ENCODE measurements around the gene LRP2. TPM values are rescaled to one million over a fixed set of nuclear protein-coding genes. Genes with fewer than 3 reads are reported as not detected.

Gene LRP2
- total and polyA plus RNA-seq, 2 of the 8 experiments (the other 6 are each of a cell fraction or from before 2014, with no cell fraction given): 2.0 to 2.9 TPM

DNA sequence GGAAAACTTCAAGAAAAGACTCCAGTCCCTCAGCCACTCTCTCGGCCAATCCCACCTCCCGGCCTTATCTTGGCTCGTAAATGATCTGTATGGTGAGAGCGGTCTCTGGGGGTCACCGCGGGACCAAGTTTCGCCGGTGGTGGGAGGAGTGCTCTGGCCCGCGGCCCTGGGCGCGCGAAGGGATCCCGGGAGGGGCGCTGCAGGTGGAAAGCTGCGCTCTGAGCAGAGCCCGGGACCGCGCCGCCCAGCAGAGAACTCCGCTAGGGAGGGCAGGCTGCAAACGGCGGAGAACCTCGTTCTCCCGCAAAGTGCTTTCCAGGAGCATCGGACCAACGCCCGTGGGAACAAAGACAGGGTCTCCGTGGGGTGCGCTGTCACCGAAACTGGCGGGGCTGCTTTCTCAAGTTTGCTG lies 622 bp downstream of the LRP2 start:
- H3K23me2 ChIP-seq (ENCODE audit: low read depth, low read length): peaks cover 35% of the 10 kb centered on the region
- no peaks in the 10 kb centered on the region for H3K9me3 ChIP-seq (ENCODE audit: insufficient read depth in 2 of 2, low read depth in 1 of 2, low read length in 1 of 2)
- no peak overlapping the region for H2BK5ac ChIP-seq (ENCODE audit: low read depth, low read length)
- 2% methylated on average over 25 of the region's 32 CpGs; no CpG with 5 or more reads in 1 of the 2 experiments for WGBS, 2 experiments (ENCODE audit: extremely low coverage in 1 of 2, insufficient coverage in 1 of 2, insufficient read length in 1 of 2, insufficient replicate concordance in 2 of 2, low coverage in 1 of 2, low lambda C conversion rate in 2 of 2, missing lambda C conversion rate in 1 of 2)
- no peak overlapping the region for H4K91ac ChIP-seq (replicated peaks; ENCODE audit: insufficient read length, low read length)
- POLR2A ChIA-PET (ENCODE audit: partially characterized antibody): interaction anchor here (1.3 kb wide), 1 partner anchor 17 kb away, joined by 3 read pairs; no protein-coding TSS in a partner anchor
- no peaks in the 10 kb centered on the region for H3K36me3 ChIP-seq (ENCODE audit: control insufficient read depth in 2 of 4, insufficient read depth in 4 of 4, low read length in 3 of 4)
- peak overlapping the region in 3 of 4 experiments; percentile 10 to 36 (median 13); a peak in 2 of 7 replicates for H3K9ac ChIP-seq (replicated peaks in 1 of 4; ENCODE audit: extremely low read depth in 1 of 4, low read depth in 3 of 4, low read length in 3 of 4)
- H4K8ac ChIP-seq (ENCODE audit: extremely low read depth, insufficient read depth, low read length): peak overlapping the region; percentile 72; the same call in 1 of the 2 replicates
- H3K27me3 ChIP-seq (replicated peaks in 1 of 4; ENCODE audit: control insufficient read depth in 3 of 4, extremely low read depth in 1 of 4, insufficient read depth in 3 of 4, low read length in 3 of 4): peaks cover 18 to 42% (median 37%) of the 10 kb centered on the region in 4 experiments
- no peak overlapping the region for H2BK120ac ChIP-seq (replicated peaks; ENCODE audit: low read depth, low read length)
- CTCF ChIA-PET (ENCODE audit: partially characterized antibody): interaction anchor here (1.1 to 1.6 kb wide), 3 partner anchors 18 to 251 kb away, joined by 3 to 4 read pairs (median 4); no protein-coding TSS in a partner anchor
- H2AFZ ChIP-seq (ENCODE audit: low read length): 0 out of 2 replicates have a peak overlapping the region, but pooled peaks have one; percentile 77
- H3K79me1 ChIP-seq (ENCODE audit: low read depth, low read length): no peaks in the 10 kb centered on the region
- peaks cover 0 to 22% (median 13%) of the 10 kb centered on the region in 4 experiments; a peak in 6 of 7 replicates for H3K4me1 ChIP-seq (replicated peaks in 1 of 4; ENCODE audit: control insufficient read depth in 3 of 4, insufficient read depth in 4 of 4, low read length in 3 of 4)
- H3K4me2 ChIP-seq (ENCODE audit: insufficient read depth in 1 of 2, low read depth in 2 of 2, low read length in 2 of 2): peak overlapping the region; percentile 98
- H4K5ac ChIP-seq (ENCODE audit: insufficient read length, low read depth, low read length): no peak overlapping the region
- DNase-seq (ENCODE audit: low read depth in 1 of 2, low spot score in 2 of 2): peak in 1 of 2 experiments; percentile 73
- FAIRE-seq: no peak
- no peaks in the 10 kb centered on the region for H3K79me2 ChIP-seq (ENCODE audit: control insufficient read depth in 1 of 2, insufficient read depth in 2 of 2, low read length in 2 of 2)
- H3K27ac ChIP-seq (ENCODE audit: low read depth, low read length): no peak overlapping the region
- peaks cover 0 to 4% of the 10 kb centered on the region in 2 experiments for H4K20me1 ChIP-seq (replicated peaks in 1 of 2; ENCODE audit: control insufficient read depth in 1 of 2, insufficient read depth in 2 of 2, low read length in 2 of 2)
- peak overlapping the region; percentile 43; the same call in 1 of the 2 replicates for H3K18ac ChIP-seq (ENCODE audit: extremely low read depth, low read length)
- no peak overlapping the region for H2BK15ac ChIP-seq (ENCODE audit: low read length)
- H3K14ac ChIP-seq (ENCODE audit: insufficient read length): no peak overlapping the region
- no peak overlapping the region for H2AK5ac ChIP-seq (ENCODE audit: low read depth, low read length)
- H3K4ac ChIP-seq (replicated peaks; ENCODE audit: insufficient read length, low read depth, low read length): no peak overlapping the region
- no peak overlapping the region for H2BK20ac ChIP-seq (ENCODE audit: low read length)
- H3K56ac ChIP-seq (replicated peaks; ENCODE audit: insufficient read length, low read depth, low read length): no peak overlapping the region
- H2BK12ac ChIP-seq (ENCODE audit: low read depth, low read length): no peak overlapping the region
- peak overlapping the region; percentile 42 to 73 (median 64) for H3K4me3 ChIP-seq (ENCODE audit: extremely low read depth in 1 of 4, insufficient read depth in 2 of 4, low read depth in 3 of 4, low read length in 4 of 4)
- H3K23ac ChIP-seq (ENCODE audit: insufficient read length): no peak overlapping the region
- TF ChIP-seq JUND (IDR thresholded peaks at IDR 0.05; ENCODE audit: low read length) (no peak), KDM1A (IDR thresholded peaks at IDR 0.05; ENCODE audit: borderline replicate concordance, low read length) (no peak), SIRT6 (IDR thresholded peaks at IDR 0.05; ENCODE audit: low read length) (no peak), CHD2 (IDR thresholded peaks at IDR 0.05; ENCODE audit: low read length) (no peak), EZH2 (IDR thresholded peaks at IDR 0.05; ENCODE audit: low read depth, low read length, severe bottlenecking) (no peak), RNF2 (IDR thresholded peaks at IDR 0.05; ENCODE audit: borderline replicate concordance, low read depth, low read length, missing control alignments, poor library complexity, severe bottlenecking) (no peak), TAF7 (optimal IDR thresholded peaks at IDR 0.05; ENCODE audit: borderline replicate concordance, low read depth, low read length) (no peak), SP2 (IDR thresholded peaks at IDR 0.05; ENCODE audit: low read length) (no peak), ASH2L (IDR thresholded peaks at IDR 0.05; ENCODE audit: low read length) (peak; percentile 11), SP4 (IDR thresholded peaks at IDR 0.05; ENCODE audit: low read length) (no peak)
- TF ChIP-seq, protein P1, sequence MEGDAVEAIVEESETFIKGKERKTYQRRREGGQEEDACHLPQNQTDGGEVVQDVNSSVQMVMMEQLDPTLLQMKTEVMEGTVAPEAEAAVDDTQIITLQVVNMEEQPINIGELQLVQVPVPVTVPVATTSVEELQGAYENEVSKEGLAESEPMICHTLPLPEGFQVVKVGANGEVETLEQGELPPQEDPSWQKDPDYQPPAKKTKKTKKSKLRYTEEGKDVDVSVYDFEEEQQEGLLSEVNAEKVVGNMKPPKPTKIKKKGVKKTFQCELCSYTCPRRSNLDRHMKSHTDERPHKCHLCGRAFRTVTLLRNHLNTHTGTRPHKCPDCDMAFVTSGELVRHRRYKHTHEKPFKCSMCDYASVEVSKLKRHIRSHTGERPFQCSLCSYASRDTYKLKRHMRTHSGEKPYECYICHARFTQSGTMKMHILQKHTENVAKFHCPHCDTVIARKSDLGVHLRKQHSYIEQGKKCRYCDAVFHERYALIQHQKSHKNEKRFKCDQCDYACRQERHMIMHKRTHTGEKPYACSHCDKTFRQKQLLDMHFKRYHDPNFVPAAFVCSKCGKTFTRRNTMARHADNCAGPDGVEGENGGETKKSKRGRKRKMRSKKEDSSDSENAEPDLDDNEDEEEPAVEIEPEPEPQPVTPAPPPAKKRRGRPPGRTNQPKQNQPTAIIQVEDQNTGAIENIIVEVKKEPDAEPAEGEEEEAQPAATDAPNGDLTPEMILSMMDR (IDR thresholded peaks at IDR 0.05; ENCODE audit: control extremely low read depth in 1 of 3, insufficient read depth in 1 of 3, low read depth in 1 of 3, low read length in 3 of 3): no peak

All from H1 (cell line).